Anterior cingulate cortex (tissue), 58 donors: ENCODE data around the gene ST8SIA4.

Source experiments
- DNase-seq, 58 donors: peaks; one replicate each; lab custom pipeline; 2025; lab: John Stamatoyannopoulos, UW

ST8SIA4 gene

GRCh38 chr5:100903039-100903887 lies at the start of gene ST8SIA4:
Gene ST8SIA4 (minus strand): TSS chr5:100903282. CDS start chr5:100902955, 327 bp downstream.
- peak in 57 of 58 donors; percentile 10 to 87 (median 56) for DNase-seq

- no peak for DNase-seq
Measured at GRCh38 chr5:100950985-100951384, 47.9 kb upstream of the ST8SIA4 start.

GRCh38 chr5:100913298-100913697 lies 10.2 kb upstream of the ST8SIA4 start:
- no peak for DNase-seq

- DNase-seq = no peak
Measured at GRCh38 chr5:100909034-100909433, 6.0 kb upstream of the ST8SIA4 start.

GRCh38 chr5:100905259-100905914 lies 2.3 kb upstream of the ST8SIA4 start:
- no peak for DNase-seq

- DNase-seq = peak in 7 of 58 donors; percentile 1 to 10 (median 2)
Measured at GRCh38 chr5:100904259-100904861, 1.3 kb upstream of the ST8SIA4 start.

GRCh38 chr5:100902440-100903038 lies 543 bp downstream of the ST8SIA4 start:
- DNase-seq = peak in 1 of 58 donors; percentile 5

- peak in 11 of 58 donors; percentile 3 to 26 (median 10) for DNase-seq
Measured at GRCh38 chr5:100901821-100902341, 1.2 kb downstream of the ST8SIA4 start.

GRCh38 chr5:100900796-100901781 lies 2.0 kb downstream of the ST8SIA4 start:
- peak in 25 of 58 donors; percentile 10 to 51 (median 25) for DNase-seq

GRCh38 chr5:100900142-100900795 lies 2.8 kb downstream of the ST8SIA4 start:
- DNase-seq = peak in 12 of 58 donors; percentile 2 to 36 (median 21)

- DNase-seq = no peak
Measured at GRCh38 chr5:100899675-100900074, 3.4 kb downstream of the ST8SIA4 start.

GRCh38 chr5:100898504-100899346 lies 4.4 kb downstream of the ST8SIA4 start:
- DNase-seq = no peak

- no peak for DNase-seq
Measured at GRCh38 chr5:100896054-100896453, 7.0 kb downstream of the ST8SIA4 start.

GRCh38 chr5:100890461-100891008 lies 12.5 kb downstream of the ST8SIA4 start:
- DNase-seq = no peak

- DNase-seq = no peak
Measured at GRCh38 chr5:100889896-100890295, 13.2 kb downstream of the ST8SIA4 start.

- no peak for DNase-seq
Measured at GRCh38 chr5:100889165-100889743, 13.8 kb downstream of the ST8SIA4 start.

- no peak for DNase-seq
Measured at GRCh38 chr5:100877274-100877673, 25.8 kb downstream of the ST8SIA4 start.
